NCI-H345 treated with DMSO at 0.1 percent for 48 hours (cell line): Measurements from ENCODE around the gene SPINK8.
"Not testable (repeated sequence)": the region's sequence is repeated elsewhere in the genome, so short reads cannot be mapped to it uniquely, and the experiment has no call there.

Experiments
- DNase-seq: peaks from one replicate; lab custom pipeline; 2025; ENCODE audit not compliant: unreplicated experiment; lab: John Stamatoyannopoulos, UW

SPINK8 gene

GRCh38 chr3:48333346-48334245 is at the start of gene SPINK8:
Gene SPINK8 (minus strand): TSS chr3:48333661. CDS start chr3:48328341, 5,320 bp downstream.
- not testable (repeated sequence) for DNase-seq

- no peak for DNase-seq
Measured at GRCh38 chr3:48372862-48373435, 39.5 kb upstream of the SPINK8 start.

- no peak for DNase-seq
Measured at GRCh38 chr3:48372377-48372770, 38.9 kb upstream of the SPINK8 start.

- DNase-seq = no peak
Measured at GRCh38 chr3:48371651-48372376, 38.4 kb upstream of the SPINK8 start, which contains the start of gene FBXW12. Gene FBXW12 (plus strand): TSS chr3:48372219. CDS start chr3:48372768, 549 bp downstream.

- DNase-seq = no peak
Measured at GRCh38 chr3:48370333-48370713, 36.9 kb upstream of the SPINK8 start.

GRCh38 chr3:48369693-48370332 is 36.4 kb upstream of the SPINK8 start:
- no peak for DNase-seq

GRCh38 chr3:48367201-48367600 is 33.7 kb upstream of the SPINK8 start:
- DNase-seq = peak; percentile 20

GRCh38 chr3:48364840-48365239 is 31.4 kb upstream of the SPINK8 start:
- no peak for DNase-seq

GRCh38 chr3:48361928-48362327 is 28.5 kb upstream of the SPINK8 start:
- no peak for DNase-seq

GRCh38 chr3:48356419-48356818 is 23.0 kb upstream of the SPINK8 start:
- DNase-seq = no peak

GRCh38 chr3:48353987-48354386 is 20.5 kb upstream of the SPINK8 start:
- no peak for DNase-seq

GRCh38 chr3:48352546-48352945 is 19.1 kb upstream of the SPINK8 start:
- DNase-seq = no peak

- DNase-seq = no peak
Measured at GRCh38 chr3:48347500-48347899, 14.0 kb upstream of the SPINK8 start.

GRCh38 chr3:48345946-48346572 is 12.6 kb upstream of the SPINK8 start:
- DNase-seq = no peak

- DNase-seq = no peak
Measured at GRCh38 chr3:48344867-48345507, 11.5 kb upstream of the SPINK8 start.

GRCh38 chr3:48343432-48343831 is 10.0 kb upstream of the SPINK8 start:
- DNase-seq = no peak

GRCh38 chr3:48338635-48339034 is 5.2 kb upstream of the SPINK8 start:
- DNase-seq = no peak

GRCh38 chr3:48337536-48337935 is 4.1 kb upstream of the SPINK8 start:
- not testable (repeated sequence) for DNase-seq

- DNase-seq = not testable (repeated sequence)
Measured at GRCh38 chr3:48335286-48335685, 1.8 kb upstream of the SPINK8 start.

- DNase-seq = no peak
Measured at GRCh38 chr3:48334605-48335004, 1.1 kb upstream of the SPINK8 start.
